Upper lobe of left lung (tissue), 4 donors: ENCODE data around the gene ZMAT3.

Experiments used
- POLR2A ChIP-seq, 4 donors: fragments of 450-650 bp; IDR thresholded peaks; one replicate each; pipeline ENCODE4 v1.5.1; 2016 to 2017; ENCODE audit warnings: antibody characterized with exemption in 4 of 4, mild to moderate bottlenecking in 2 of 4
- POLR2AphosphoS5 ChIP-seq, 2 donors: sonication (generic); formaldehyde crosslinking; IDR thresholded peaks; one replicate each; pipeline ENCODE4 v1.5.1; 2017; ENCODE audit warnings: antibody characterized with exemption in 2 of 2

DNA sequence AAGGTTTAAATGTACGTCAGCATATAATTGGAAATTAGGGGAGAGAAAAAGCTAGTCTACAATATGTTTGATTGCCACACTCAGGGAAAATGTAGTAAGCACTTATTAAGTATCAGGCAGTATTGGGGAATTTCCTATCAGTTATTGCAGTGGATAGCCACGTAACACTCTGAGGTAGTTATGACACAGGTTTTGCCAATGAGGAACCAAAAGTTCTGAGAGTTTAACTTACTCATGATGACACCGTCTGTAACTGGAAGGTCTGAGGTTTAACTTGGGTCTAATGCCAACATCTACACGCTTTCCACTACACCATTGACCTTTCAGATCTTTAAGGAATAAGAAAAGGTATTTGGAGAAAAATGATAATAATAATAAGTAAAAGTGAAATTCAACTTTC lies 89.5 kb downstream of the ZMAT3 start:
- TF ChIP-seq POLR2AphosphoS5 (IDR thresholded peaks at IDR 0.05) = no peak
- no peak for TF ChIP-seq POLR2A (IDR thresholded peaks at IDR 0.05)
